GM12865 (cell line): ENCODE measurements around the gene ERC1.

Experiments
- DNase-seq: peaks from one replicate; pipeline ENCODE4 v3.0.0; 2010; ENCODE audit warnings: low read depth
- H3K4me3 ChIP-seq: 2 replicates; pipeline ENCODE4 v1.5.1; 2011; ENCODE audit warnings: mild to moderate bottlenecking, low read depth, low read length, control low read depth
- TF ChIP-seq, protein P1 (sequence below): IDR thresholded peaks from 2 replicates; pipeline ENCODE4 v1.5.1; 2011; ENCODE audit warnings: low read length, control low read depth, low read depth, inconsistent platforms; ENCODE audit not compliant: insufficient read depth; ENCODE audit errors: missing control alignments

The ERC1 gene

DNA sequence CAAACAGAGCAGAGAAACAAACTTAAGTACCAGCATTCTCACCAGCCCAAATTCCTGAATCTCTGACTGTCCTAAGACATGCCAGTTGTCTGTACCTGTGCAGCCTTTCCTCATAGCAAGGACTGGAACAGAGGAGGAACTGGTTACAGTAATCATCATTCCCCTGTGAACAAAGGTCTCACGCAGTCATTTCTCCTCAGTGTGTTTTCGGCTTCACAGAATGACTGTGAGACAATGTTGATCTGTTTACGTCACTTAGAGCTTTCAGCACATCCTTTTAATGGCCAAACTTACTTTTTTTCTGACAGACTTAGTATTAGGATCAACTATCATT is 434.3 kb downstream of the ERC1 start:
- peak; percentile 28 for DNase-seq
- TF ChIP-seq, protein P1, sequence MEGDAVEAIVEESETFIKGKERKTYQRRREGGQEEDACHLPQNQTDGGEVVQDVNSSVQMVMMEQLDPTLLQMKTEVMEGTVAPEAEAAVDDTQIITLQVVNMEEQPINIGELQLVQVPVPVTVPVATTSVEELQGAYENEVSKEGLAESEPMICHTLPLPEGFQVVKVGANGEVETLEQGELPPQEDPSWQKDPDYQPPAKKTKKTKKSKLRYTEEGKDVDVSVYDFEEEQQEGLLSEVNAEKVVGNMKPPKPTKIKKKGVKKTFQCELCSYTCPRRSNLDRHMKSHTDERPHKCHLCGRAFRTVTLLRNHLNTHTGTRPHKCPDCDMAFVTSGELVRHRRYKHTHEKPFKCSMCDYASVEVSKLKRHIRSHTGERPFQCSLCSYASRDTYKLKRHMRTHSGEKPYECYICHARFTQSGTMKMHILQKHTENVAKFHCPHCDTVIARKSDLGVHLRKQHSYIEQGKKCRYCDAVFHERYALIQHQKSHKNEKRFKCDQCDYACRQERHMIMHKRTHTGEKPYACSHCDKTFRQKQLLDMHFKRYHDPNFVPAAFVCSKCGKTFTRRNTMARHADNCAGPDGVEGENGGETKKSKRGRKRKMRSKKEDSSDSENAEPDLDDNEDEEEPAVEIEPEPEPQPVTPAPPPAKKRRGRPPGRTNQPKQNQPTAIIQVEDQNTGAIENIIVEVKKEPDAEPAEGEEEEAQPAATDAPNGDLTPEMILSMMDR, result no peak
- no peak overlapping the region for H3K4me3 ChIP-seq

DNA sequence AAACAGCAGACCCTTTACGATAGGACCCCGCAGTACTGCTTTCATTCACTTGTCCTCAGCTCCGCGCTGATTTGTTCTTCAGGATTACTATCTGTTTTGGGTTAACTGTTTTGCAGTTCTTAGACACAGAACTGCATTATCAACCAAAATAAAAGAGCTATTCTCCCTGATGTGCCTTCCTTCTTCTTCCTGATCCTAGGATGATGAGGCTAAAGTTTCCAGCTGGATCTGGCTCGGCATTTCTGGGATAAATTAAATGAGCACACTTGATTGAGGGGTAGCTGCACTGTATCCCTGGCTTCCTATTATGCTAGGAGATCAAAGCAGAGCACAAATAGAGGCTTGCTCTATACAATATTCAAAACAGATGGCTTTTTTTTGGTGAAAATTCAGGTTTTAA is 437.6 kb downstream of the ERC1 start:
- DNase-seq, result no peak
- TF ChIP-seq, protein P1, result no peak
- no peak overlapping the region for H3K4me3 ChIP-seq

DNA sequence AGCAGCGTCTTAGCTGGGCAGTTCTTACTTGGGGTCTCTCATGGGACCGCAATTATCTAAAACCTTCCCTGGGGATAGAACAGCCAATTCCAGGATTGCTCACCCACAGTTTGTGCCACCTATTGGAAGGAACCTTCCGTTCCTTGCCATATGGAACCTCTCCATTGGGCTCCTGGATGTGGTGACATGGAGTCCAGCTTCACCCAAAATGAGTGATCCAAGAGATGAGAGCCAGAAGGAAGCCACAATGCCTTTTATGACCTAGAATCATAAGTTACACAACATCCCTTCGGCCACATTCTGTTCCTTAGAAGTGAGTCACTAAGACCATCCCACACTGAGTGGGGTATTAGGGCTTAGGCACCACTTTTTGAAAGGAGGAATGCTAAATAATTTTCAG is 439.0 kb downstream of the ERC1 start:
- TF ChIP-seq, protein P1, result no peak
- H3K4me3 ChIP-seq, result no peak overlapping the region

DNA sequence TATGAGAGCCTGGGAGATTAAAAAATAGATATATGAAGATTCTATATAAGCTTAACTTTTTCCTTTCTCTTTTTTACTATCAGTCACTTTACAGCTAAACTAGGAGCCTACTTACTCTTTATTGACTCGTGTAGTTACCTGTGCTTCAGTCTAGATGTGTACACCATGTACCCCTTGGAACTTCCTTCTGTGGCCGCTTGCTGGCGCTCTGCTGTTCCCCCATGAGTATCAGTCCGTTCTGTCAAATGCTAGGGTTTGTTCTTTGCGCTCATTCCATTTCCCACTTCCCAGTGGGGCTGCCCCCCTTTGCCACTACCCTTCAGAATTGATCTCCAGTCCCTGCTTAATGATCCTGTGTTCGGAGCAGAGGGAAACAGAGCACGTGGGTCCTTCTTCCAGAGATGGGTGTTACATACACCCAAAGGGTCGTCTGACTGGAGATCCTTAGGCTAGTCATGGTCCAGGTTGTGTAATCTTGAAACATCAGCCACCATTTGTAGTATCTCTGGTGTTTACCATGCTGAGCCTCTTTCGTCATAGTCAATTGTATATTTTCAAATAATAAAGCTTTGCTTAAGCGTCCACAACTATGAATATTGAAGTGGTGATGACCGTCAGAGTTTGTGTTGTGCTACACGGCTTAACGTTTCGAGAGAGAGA is 443.4 kb downstream of the ERC1 start:
- no peak overlapping the region for H3K4me3 ChIP-seq
- TF ChIP-seq, protein P1, result no peak
- DNase-seq, result no peak

More for the DNA sequence above, 439.0 kb downstream of the ERC1 start:
- DNase-seq, result no peak

DNA sequence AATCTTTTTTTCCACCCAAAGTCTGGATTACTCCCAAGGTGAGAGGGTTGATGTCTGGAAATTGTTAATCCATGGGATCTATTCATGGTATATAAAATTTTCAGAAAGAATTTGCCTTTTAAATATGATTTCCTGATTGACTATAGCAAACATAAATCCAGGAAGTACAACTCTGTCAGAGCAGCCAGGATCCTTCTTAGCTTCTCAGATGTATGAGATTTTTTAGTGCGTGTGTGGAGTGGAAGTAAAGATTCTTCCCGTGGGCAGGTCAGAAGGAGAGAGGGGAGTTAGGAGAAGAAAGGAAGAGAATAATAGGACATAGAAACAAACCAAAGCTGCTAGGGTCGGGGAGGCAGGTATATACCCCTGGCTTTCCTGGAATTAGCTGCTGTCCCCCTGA is 444.0 kb downstream of the ERC1 start:
- no peak overlapping the region for H3K4me3 ChIP-seq
- no peak for DNase-seq
- TF ChIP-seq, protein P1, result no peak

DNA sequence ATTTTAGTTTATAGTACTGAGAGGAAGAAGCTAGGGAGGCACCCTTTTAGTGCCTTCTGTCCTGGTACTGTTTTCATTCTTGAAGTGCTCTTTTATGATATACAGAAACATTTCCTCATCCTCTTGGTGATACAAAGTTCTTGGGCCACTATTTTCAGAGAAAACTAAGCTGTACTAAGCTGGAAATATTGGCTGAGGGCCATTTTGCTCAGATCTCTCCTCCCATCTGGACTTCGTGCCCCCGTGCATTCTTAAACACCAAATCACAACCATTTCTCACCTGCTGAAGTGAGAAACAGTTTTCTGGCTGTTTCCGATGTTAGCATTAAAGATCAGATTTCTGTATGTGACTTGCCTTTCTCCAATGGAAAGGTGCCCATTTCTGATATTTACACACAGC is 444.4 kb downstream of the ERC1 start:
- DNase-seq, result no peak
- no peak overlapping the region for H3K4me3 ChIP-seq
- TF ChIP-seq, protein P1, result no peak

DNA sequence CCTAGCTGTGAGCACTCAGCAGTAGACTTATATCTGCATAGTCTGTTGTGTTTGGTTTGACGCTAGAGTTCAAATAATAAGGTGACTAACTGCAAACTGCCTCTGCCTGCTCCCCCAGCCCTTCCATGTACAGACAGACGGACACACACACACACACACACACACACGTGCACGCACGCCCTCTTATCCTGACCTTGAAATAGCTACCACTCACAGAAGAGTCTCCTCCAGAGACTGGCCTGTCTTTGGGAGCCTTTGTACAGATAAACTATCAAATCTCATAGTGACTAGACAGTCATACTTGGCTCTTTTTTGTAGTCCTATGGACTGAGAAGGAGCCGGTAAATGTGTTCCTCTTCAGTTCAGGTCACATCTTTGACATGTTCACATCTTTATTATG is 445.0 kb downstream of the ERC1 start:
- TF ChIP-seq, protein P1, result no peak
- no peak overlapping the region for H3K4me3 ChIP-seq
- no peak for DNase-seq
